Stimulated activated CD4-positive, alpha-beta T cell treated with anti-CD3 and anti-CD28 coated beads, TNF-alpha, amount 100 ng/mL, for 1 hour (primary cell): ENCODE results near the gene KRT79.
A peak's percentile ranks its signal among the peaks of the same experiment; 100 is the strongest.
"Not testable (repeated sequence)": the region's sequence is repeated elsewhere in the genome, so short reads cannot be mapped to it uniquely, and the experiment has no call there.

Experiments used
- DNase-seq, 3 donors: peaks; one replicate each; pipeline ENCODE4 v3.0.0-alpha.2; 2020; ENCODE audit warnings: low read depth in 3 of 3, low spot score in 1 of 3

Gene KRT79

GRCh38 chr12:52833922-52834726, at the start of gene KRT79:
Gene KRT79, minus strand, starts transcription at chr12:52834311. Its CDS starts 51 bp downstream, at chr12:52834260.
- DNase-seq = no peak

GRCh38 chr12:52880499-52880898, 46.4 kb upstream of the KRT79 start:
- DNase-seq = not testable (repeated sequence)

GRCh38 chr12:52879394-52880351, 45.6 kb upstream of the KRT79 start:
- peak; percentile 32 to 55 (median 33) for DNase-seq

- no peak for DNase-seq
These were observed 44.6 kb upstream of the KRT79 start for GRCh38 chr12:52878507-52879393.

GRCh38 chr12:52877242-52877641, 43.1 kb upstream of the KRT79 start:
- DNase-seq = no peak

- no peak for DNase-seq
These were observed 42.3 kb upstream of the KRT79 start for GRCh38 chr12:52876372-52876771.

- no peak for DNase-seq
These were observed 40.7 kb upstream of the KRT79 start for GRCh38 chr12:52874573-52875435.

GRCh38 chr12:52873832-52874572, 39.9 kb upstream of the KRT79 start:
- DNase-seq = peak in 2 of 3 donors; percentile 18 to 25

- no peak for DNase-seq
These were observed 39.4 kb upstream of the KRT79 start for GRCh38 chr12:52873513-52873831.

- no peak for DNase-seq
These were observed 38.7 kb upstream of the KRT79 start for GRCh38 chr12:52872644-52873389.

GRCh38 chr12:52871291-52872039, 37.4 kb upstream of the KRT79 start:
- no peak for DNase-seq

GRCh38 chr12:52870361-52871290, 36.5 kb upstream of the KRT79 start:
- peak; percentile 24 to 73 (median 54) for DNase-seq

GRCh38 chr12:52867642-52868041, 33.5 kb upstream of the KRT79 start:
- peak in 1 of 3 donors; percentile 27 for DNase-seq

GRCh38 chr12:52867152-52867551, 33.0 kb upstream of the KRT79 start:
- DNase-seq = no peak

- no peak for DNase-seq
These were observed 31.2 kb upstream of the KRT79 start for GRCh38 chr12:52865090-52865944.

GRCh38 chr12:52862023-52862422, 27.9 kb upstream of the KRT79 start:
- no peak for DNase-seq
